Astrocyte (in vitro differentiated cells and primary cell): ENCODE data around the gene ZNF276. TPM values are rescaled to one million over a fixed set of nuclear protein-coding genes. Genes with fewer than 3 reads are reported as not detected.

Experiments used
- DNase-seq: peaks from one replicate; pipeline ENCODE4 v3.0.0-alpha.2; 2010; ENCODE audit warnings: low read depth
- FAIRE-seq: peaks from 2 replicates; lab custom pipeline; 2011; peaks lifted over from hg19 to GRCh38; lab: Jason Lieb, UNC
- H2AFZ ChIP-seq: 2 replicates; pipeline ENCODE4 v1.6.0; 2012; ENCODE audit warnings: low read depth, low read length, inconsistent platforms
- H3K27ac ChIP-seq: 2 replicates; pipeline ENCODE4 v1.5.1; 2011; ENCODE audit warnings: low read depth, low read length, inconsistent platforms
- H3K27me3 ChIP-seq: 2 replicates; pipeline ENCODE4 v1.6.0; 2011; ENCODE audit warnings: low read length, inconsistent platforms; ENCODE audit not compliant: insufficient read depth
- H3K36me3 ChIP-seq: 2 replicates; pipeline ENCODE4 v1.5.1; 2011; ENCODE audit warnings: low read length, inconsistent platforms; ENCODE audit not compliant: insufficient read depth
- H3K4me1 ChIP-seq: 2 replicates; pipeline ENCODE4 v1.5.1; 2011; ENCODE audit warnings: low read length, inconsistent platforms; ENCODE audit not compliant: insufficient read depth
- H3K4me2 ChIP-seq: 2 replicates; pipeline ENCODE4 v1.6.0; 2012; ENCODE audit warnings: low read length, inconsistent platforms
- H3K4me3 ChIP-seq: 2 replicates; pipeline ENCODE4 v1.5.1; 2011; ENCODE audit warnings: low read depth, mild to moderate bottlenecking, low read length, inconsistent platforms; ENCODE audit not compliant: insufficient read depth
- H3K79me2 ChIP-seq: 2 replicates; pipeline ENCODE4 v1.6.0; 2012; ENCODE audit warnings: mild to moderate bottlenecking, low read length, inconsistent platforms; ENCODE audit not compliant: insufficient read depth
- H3K9ac ChIP-seq: 2 replicates; pipeline ENCODE4 v1.6.0; 2012; ENCODE audit warnings: mild to moderate bottlenecking, low read length, inconsistent platforms
- H3K9me3 ChIP-seq: 2 replicates; pipeline ENCODE4 v1.5.1; 2012; ENCODE audit warnings: low read depth, mild to moderate bottlenecking, low read length, inconsistent platforms; ENCODE audit not compliant: insufficient read depth
- H4K20me1 ChIP-seq: 2 replicates; pipeline ENCODE4 v1.6.0; 2012; ENCODE audit warnings: low read length, inconsistent platforms; ENCODE audit not compliant: insufficient read depth
- H3K27ac Mint-ChIP-seq: one replicate; pipeline ENCODE4 v1.8.0; 2021; ENCODE audit warnings: mild to moderate bottlenecking, mixed read lengths; ENCODE audit not compliant: unreplicated experiment
- H3K27me3 Mint-ChIP-seq: one replicate; pipeline ENCODE4 v1.8.0; 2021; ENCODE audit warnings: low read depth, mixed read lengths; ENCODE audit not compliant: unreplicated experiment
- H3K36me3 Mint-ChIP-seq: one replicate; pipeline ENCODE4 v1.8.0; 2021; ENCODE audit warnings: low read depth, mixed read lengths; ENCODE audit not compliant: unreplicated experiment
- H3K4me1 Mint-ChIP-seq: one replicate; pipeline ENCODE4 v1.8.0; 2021; ENCODE audit warnings: low read depth, mixed read lengths; ENCODE audit not compliant: unreplicated experiment
- H3K4me3 Mint-ChIP-seq: one replicate; pipeline ENCODE4 v1.8.0; 2021; ENCODE audit warnings: mild to moderate bottlenecking, moderate library complexity, mixed read lengths; ENCODE audit not compliant: unreplicated experiment
- H3K9me3 Mint-ChIP-seq: one replicate; pipeline ENCODE4 v1.8.0; 2021; ENCODE audit warnings: mild to moderate bottlenecking, mixed read lengths; ENCODE audit not compliant: unreplicated experiment
- EZH2 ChIP-seq: IDR thresholded peaks from 2 replicates; pipeline ENCODE4 v1.6.1; 2012; ENCODE audit warnings: mild to moderate bottlenecking, low read length, inconsistent platforms; ENCODE audit not compliant: insufficient read depth
- total RNA-seq: library from RNA; stranded (reverse); gene quantifications from 2 replicates; pipeline ENCODE4 v1.2.1, GENCODE V29; 2021
- TF ChIP-seq, protein P1 (sequence below): IDR thresholded peaks from 2 replicates; pipeline ENCODE4 v1.5.1; 2011; ENCODE audit warnings: low read depth, mild to moderate bottlenecking, inconsistent platforms, low read length, moderate library complexity; ENCODE audit not compliant: insufficient read depth

ZNF276 gene
- total RNA-seq, 1 donor from 2014 or later: 21.6 TPM

DNA sequence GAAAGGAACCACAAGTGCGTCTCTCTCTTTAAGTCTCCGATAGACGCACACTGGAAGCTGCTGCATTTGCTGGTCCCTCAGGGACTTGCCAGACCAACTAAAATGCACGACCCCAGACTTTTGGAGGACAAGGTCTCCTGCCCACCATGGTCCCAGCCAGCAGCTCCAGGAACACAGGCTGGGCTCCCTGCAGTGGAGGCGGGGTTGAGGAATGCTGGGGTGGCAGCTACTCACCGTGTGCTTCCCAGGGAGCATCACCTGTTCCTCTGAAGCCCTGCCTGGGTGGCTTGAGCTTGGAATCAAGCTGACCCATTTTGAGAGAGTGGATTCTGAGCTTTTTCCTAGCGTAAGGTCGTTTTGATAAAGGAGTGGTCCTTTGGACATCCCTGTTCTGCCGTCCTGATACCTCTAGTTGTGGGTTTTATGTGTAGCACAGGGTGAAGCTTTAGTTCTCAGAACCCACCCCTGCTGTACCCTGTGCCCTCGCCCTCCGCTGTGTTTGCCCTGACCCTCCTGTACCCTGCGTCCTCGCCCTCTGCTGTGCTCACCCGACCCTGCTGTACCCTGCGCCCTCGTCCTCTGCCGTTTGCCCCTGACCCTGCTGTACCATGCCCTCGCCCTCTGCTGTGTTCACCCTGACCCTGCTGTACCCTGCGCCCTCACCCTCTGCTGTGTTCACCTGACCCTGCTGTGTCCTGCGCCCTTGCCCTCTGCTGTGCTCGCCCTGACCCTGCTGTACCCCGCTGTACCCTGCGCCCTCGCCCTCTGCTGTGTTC, 11.0 kb downstream of the ZNF276 start:
- H3K4me2 ChIP-seq: no peak overlapping the region

DNA sequence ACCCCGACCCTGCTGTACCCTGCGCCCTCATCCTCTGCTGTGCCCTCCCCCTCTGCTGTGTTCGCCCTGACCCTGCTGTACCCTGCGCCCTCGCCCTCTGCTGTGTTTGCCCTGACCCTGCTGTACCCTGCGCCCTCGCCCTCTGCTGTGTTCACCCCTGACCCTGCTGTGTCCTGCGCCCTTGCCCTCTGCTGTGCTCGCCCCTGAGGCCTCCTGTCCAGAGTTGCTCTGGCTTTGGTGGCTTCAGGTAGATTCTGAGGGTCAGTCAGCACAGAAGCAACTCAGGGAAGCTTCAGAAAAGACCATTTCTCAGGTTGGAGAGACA, 11.5 kb downstream of the ZNF276 start:
- no peak for TF ChIP-seq EZH2
- TF ChIP-seq, protein P1, sequence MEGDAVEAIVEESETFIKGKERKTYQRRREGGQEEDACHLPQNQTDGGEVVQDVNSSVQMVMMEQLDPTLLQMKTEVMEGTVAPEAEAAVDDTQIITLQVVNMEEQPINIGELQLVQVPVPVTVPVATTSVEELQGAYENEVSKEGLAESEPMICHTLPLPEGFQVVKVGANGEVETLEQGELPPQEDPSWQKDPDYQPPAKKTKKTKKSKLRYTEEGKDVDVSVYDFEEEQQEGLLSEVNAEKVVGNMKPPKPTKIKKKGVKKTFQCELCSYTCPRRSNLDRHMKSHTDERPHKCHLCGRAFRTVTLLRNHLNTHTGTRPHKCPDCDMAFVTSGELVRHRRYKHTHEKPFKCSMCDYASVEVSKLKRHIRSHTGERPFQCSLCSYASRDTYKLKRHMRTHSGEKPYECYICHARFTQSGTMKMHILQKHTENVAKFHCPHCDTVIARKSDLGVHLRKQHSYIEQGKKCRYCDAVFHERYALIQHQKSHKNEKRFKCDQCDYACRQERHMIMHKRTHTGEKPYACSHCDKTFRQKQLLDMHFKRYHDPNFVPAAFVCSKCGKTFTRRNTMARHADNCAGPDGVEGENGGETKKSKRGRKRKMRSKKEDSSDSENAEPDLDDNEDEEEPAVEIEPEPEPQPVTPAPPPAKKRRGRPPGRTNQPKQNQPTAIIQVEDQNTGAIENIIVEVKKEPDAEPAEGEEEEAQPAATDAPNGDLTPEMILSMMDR: no peak
- peaks cover 48% of the 10 kb centered on the region for H3K36me3 ChIP-seq
- no peak overlapping the region for H3K4me2 ChIP-seq
- peaks cover 25% of the 10 kb centered on the region for H3K36me3 Mint-ChIP-seq
- no peak overlapping the region for H3K4me3 ChIP-seq
- H3K27ac ChIP-seq: no peak overlapping the region
- H3K4me1 Mint-ChIP-seq: no peaks in the 10 kb centered on the region
- H3K79me2 ChIP-seq: peaks cover 18% of the 10 kb centered on the region
- no peak overlapping the region for H3K27ac Mint-ChIP-seq
- no peaks in the 10 kb centered on the region for H3K27me3 Mint-ChIP-seq
- H3K4me3 Mint-ChIP-seq: no peak overlapping the region
- H3K9me3 ChIP-seq: no peaks in the 10 kb centered on the region
- DNase-seq (no peak), FAIRE-seq (no peak)
- H3K9ac ChIP-seq: no peak overlapping the region
- H4K20me1 ChIP-seq: peaks cover 78% of the 10 kb centered on the region
- H2AFZ ChIP-seq: no peak overlapping the region
- H3K4me1 ChIP-seq: no peaks in the 10 kb centered on the region
- H3K9me3 Mint-ChIP-seq: no peaks in the 10 kb centered on the region
- H3K27me3 ChIP-seq: no peaks in the 10 kb centered on the region

More for the DNA sequence above, 11.0 kb downstream of the ZNF276 start:
- Histone ChIP-seq H3K79me2 (peaks cover 23% of the 10 kb centered on the region), H3K9ac (no peak overlapping the region), H3K4me3 (no peak overlapping the region), H3K9me3 (no peaks in the 10 kb centered on the region), H3K27ac (no peak overlapping the region), H2AFZ (no peak overlapping the region), H3K36me3 (peaks cover 48% of the 10 kb centered on the region), H4K20me1 (peaks cover 78% of the 10 kb centered on the region), H3K27me3 (no peaks in the 10 kb centered on the region), H3K4me1 (no peaks in the 10 kb centered on the region)
- H3K4me3 Mint-ChIP-seq: no peak overlapping the region
- no peaks in the 10 kb centered on the region for H3K27me3 Mint-ChIP-seq
- peaks cover 25% of the 10 kb centered on the region for H3K36me3 Mint-ChIP-seq
- FAIRE-seq: no peak
- no peak overlapping the region for H3K27ac Mint-ChIP-seq
- no peaks in the 10 kb centered on the region for H3K9me3 Mint-ChIP-seq
- TF ChIP-seq, protein P1: no peak
- no peak for TF ChIP-seq EZH2
- no peak for DNase-seq
- H3K4me1 Mint-ChIP-seq: no peaks in the 10 kb centered on the region

DNA sequence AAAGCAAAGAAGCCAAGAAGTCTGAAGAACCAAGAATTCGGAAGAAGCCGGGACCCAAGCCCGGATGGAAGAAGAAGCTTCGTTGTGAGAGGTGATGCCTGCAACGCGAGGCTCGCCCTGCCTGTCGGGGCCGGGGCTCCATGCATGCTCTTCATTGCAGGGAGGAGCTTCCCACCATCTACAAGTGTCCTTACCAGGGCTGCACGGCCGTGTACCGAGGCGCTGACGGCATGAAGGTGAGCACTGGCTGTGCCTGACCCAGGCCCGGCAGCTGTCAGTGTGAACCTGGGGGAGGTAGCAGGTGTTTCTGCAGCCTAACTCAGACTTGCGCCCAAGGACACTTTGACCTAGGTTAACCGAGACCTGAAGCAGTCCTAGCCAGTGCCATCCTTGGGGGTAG, 12.0 kb downstream of the ZNF276 start:
- H3K27ac ChIP-seq: no peak overlapping the region
- Mint-ChIP-seq H3K27me3 (no peaks in the 10 kb centered on the region), H3K36me3 (peaks cover 25% of the 10 kb centered on the region), H3K9me3 (no peaks in the 10 kb centered on the region), H3K4me3 (no peak overlapping the region), H3K4me1 (no peaks in the 10 kb centered on the region), H3K27ac (no peak overlapping the region)
- no peaks in the 10 kb centered on the region for H3K27me3 ChIP-seq
- no peaks in the 10 kb centered on the region for H3K4me1 ChIP-seq
- no peak overlapping the region for H3K4me2 ChIP-seq
- no peaks in the 10 kb centered on the region for H3K9me3 ChIP-seq
- no peak overlapping the region for H3K9ac ChIP-seq
- H3K4me3 ChIP-seq: no peak overlapping the region
- no peak for TF ChIP-seq EZH2
- TF ChIP-seq, protein P1: no peak
- peaks cover 78% of the 10 kb centered on the region for H4K20me1 ChIP-seq
- no peak for DNase-seq
- FAIRE-seq: no peak
- H2AFZ ChIP-seq: no peak overlapping the region
- peaks cover 17% of the 10 kb centered on the region for H3K79me2 ChIP-seq
- H3K36me3 ChIP-seq: peaks cover 48% of the 10 kb centered on the region
